GM12878 (cell line): ENCODE data around the gene RXFP1. TPM values are rescaled to one million over a fixed set of nuclear protein-coding genes. Genes with fewer than 3 reads are reported as not detected.

Experiments used
- ATAC-seq: fragments of 200-7000 bp; cut with Tn5 transposase; 3 replicates; pipeline ENCODE4 v1.9.1; 2020; ENCODE audit warnings: mild to moderate bottlenecking, moderate library complexity
- BruUV-seq: library from RNA; stranded (reverse); fragments of 400-500 nt; replicated peaks from 2 replicates; lab custom pipeline; 2021; lab: Mats Ljungman, UMichigan
- CTCF ChIA-PET: fragments of 300-600 bp; sonication (Branson Sonifier 250); formaldehyde crosslinking; extraction: SDS; loops from one replicate; lab custom pipeline; 2021; ENCODE audit warnings: inconsistent platforms; lab: Yijun Ruan, JAX
- POLR2A ChIA-PET: fragments of 350-600 bp; formaldehyde crosslinking; extraction: SDS; loops from one replicate; lab custom pipeline; 2021; ENCODE audit warnings: inconsistent platforms; lab: Charles Lee
- RAD21 ChIA-PET: fragments of 300-600 bp; sonication (Branson Sonifier 250); formaldehyde crosslinking; loops from one replicate; lab custom pipeline; 2023; ENCODE audit warnings: antibody characterized with exemption; ENCODE audit not compliant: unreplicated experiment; lab: Charles Lee
- SMC1A ChIA-PET: fragments of 300-600 bp; sonication (Branson Sonifier 250); formaldehyde crosslinking; loops from one replicate; lab custom pipeline; 2023; ENCODE audit not compliant: unreplicated experiment, uncharacterized antibody; lab: Charles Lee
- DNase-seq: peaks from one replicate; pipeline ENCODE4 v3.0.0-alpha.2; 2011; ENCODE audit warnings: low read depth, low spot score
- FAIRE-seq: peaks from 3 replicates; lab custom pipeline; 2011; peaks lifted over from hg19 to GRCh38; lab: Jason Lieb, UNC
- H2AFZ ChIP-seq: 2 replicates; pipeline ENCODE4 v1.6.0; 2011; ENCODE audit warnings: low read depth, low read length, control low read depth; ENCODE audit not compliant: control insufficient read depth
- H3K27ac ChIP-seq: 2 replicates; pipeline ENCODE4 v1.5.1; 2011; ENCODE audit warnings: control low read depth; ENCODE audit not compliant: control insufficient read depth, insufficient read depth
- H3K27me3 ChIP-seq, 2 experiments: replicated peaks in 1 of 2; 2 replicates each; pipeline versions ENCODE4 v1.6.0 to v1.6.1; 2011; ENCODE audit warnings: low read length in 1 of 2; ENCODE audit not compliant: control insufficient read depth in 2 of 2, insufficient read depth in 2 of 2
- H3K36me3 ChIP-seq, 2 experiments: 2 replicates each; pipeline ENCODE4 v1.5.1; 2011; ENCODE audit warnings: low read length in 1 of 2; ENCODE audit not compliant: control insufficient read depth in 2 of 2, insufficient read depth in 2 of 2
- H3K4me1 ChIP-seq: 2 replicates; pipeline ENCODE4 v1.6.1; 2011; ENCODE audit warnings: mild to moderate bottlenecking, low read length, moderate library complexity, mixed read lengths; ENCODE audit not compliant: control insufficient read depth, insufficient read depth
- H3K4me2 ChIP-seq: 2 replicates; pipeline ENCODE4 v1.6.0; 2011; ENCODE audit warnings: control low read depth; ENCODE audit not compliant: control insufficient read depth, insufficient read depth
- H3K4me3 ChIP-seq: fragments of 200-600 bp; sonication (generic); 2 replicates; pipeline ENCODE4 v1.5.1; 2016
- H3K79me2 ChIP-seq: 2 replicates; pipeline ENCODE4 v1.6.0; 2011; ENCODE audit warnings: low read length; ENCODE audit not compliant: control insufficient read depth, insufficient read depth
- H3K9ac ChIP-seq: 2 replicates; pipeline ENCODE4 v1.8.0; 2011; ENCODE audit warnings: low read length, control low read depth, mixed read lengths; ENCODE audit not compliant: control insufficient read depth, insufficient read depth
- H3K9me3 ChIP-seq: replicated peaks from 3 replicates; pipeline ENCODE4 v1.5.1; 2011; ENCODE audit warnings: mild to moderate bottlenecking, low read length; ENCODE audit not compliant: control insufficient read depth, insufficient read depth
- H4K20me1 ChIP-seq: 2 replicates; pipeline ENCODE4 v1.6.0; 2011; ENCODE audit not compliant: control insufficient read depth, insufficient read depth
- BHLHE40 ChIP-seq, 2 experiments: fragments of 450-650 bp in 1 of 2; IDR thresholded peaks; 2 replicates each; pipeline ENCODE4 v1.6.1; 2011 to 2017; ENCODE audit warnings: low read depth in 2 of 2, borderline replicate concordance in 1 of 2, improper control_type of control experiment in 1 of 2, low read length in 1 of 2, mild to moderate bottlenecking in 1 of 2
- EZH2 ChIP-seq: IDR thresholded peaks from 2 replicates; pipeline ENCODE4 v1.6.1; 2012; ENCODE audit warnings: low read depth, mild to moderate bottlenecking, control low read depth, inconsistent platforms, low read length, borderline replicate concordance; ENCODE audit not compliant: control insufficient read depth
- IRF5 ChIP-seq: fragments of 450-650 bp; IDR thresholded peaks from 2 replicates; pipeline ENCODE4 v1.6.1; 2017; ENCODE audit warnings: borderline replicate concordance
- POLR2AphosphoS5 ChIP-seq: IDR thresholded peaks from 2 replicates; pipeline ENCODE4 v1.6.1; 2011; ENCODE audit warnings: mild to moderate bottlenecking, low read length, inconsistent platforms
- POU2F2 ChIP-seq: IDR thresholded peaks from 3 replicates; pipeline ENCODE4 v1.6.1; 2011; ENCODE audit warnings: low read depth, mild to moderate bottlenecking, low read length, borderline replicate concordance
- SP1 ChIP-seq: IDR thresholded peaks from one replicate; pipeline ENCODE4 v1.6.1; 2011; ENCODE audit warnings: low read depth, low read length
- SRF ChIP-seq, 2 experiments: IDR thresholded peaks; 2 replicates each; pipeline ENCODE4 v1.6.1; 2011; ENCODE audit warnings: low read depth in 2 of 2, low read length in 2 of 2, mild to moderate bottlenecking in 1 of 2, moderate library complexity in 1 of 2
- TBL1XR1 ChIP-seq: IDR thresholded peaks from 2 replicates; pipeline ENCODE4 v1.6.1; 2012; ENCODE audit warnings: low read depth, low read length, improper control_type of control experiment
- TCF7 ChIP-seq: IDR thresholded peaks from 2 replicates; pipeline ENCODE4 v1.6.1; 2014; ENCODE audit warnings: antibody characterized with exemption, borderline replicate concordance
- ZNF592 ChIP-seq: fragments of 450-650 bp; IDR thresholded peaks from 2 replicates; pipeline ENCODE4 v1.6.1; 2017; ENCODE audit warnings: mild to moderate bottlenecking, moderate library complexity
- WGBS: methylation state at CpG from one replicate; pipeline ENCODE4 v1.1.6; 2016; ENCODE audit warnings: low lambda C conversion rate; ENCODE audit not compliant: insufficient replicate concordance, insufficient coverage; ENCODE audit errors: missing lambda C conversion rate; 5-methylcytosine and 5-hydroxymethylcytosine counted together
- in situ Hi-C: fragments of 300-500 bp; cut with MboI; formaldehyde crosslinking; loops from 9 replicates; pipeline ENCODE4 v1.14.3; 2018; ENCODE audit warnings: mixed read lengths
- intact Hi-C: fragments of 100-400 bp; cut with micrococcal nuclease; formaldehyde crosslinking; loops from one replicate; pipeline ENCODE4 v1.14.2; 2022; ENCODE audit not compliant: unreplicated experiment
- polyA plus RNA-seq, 11 experiments: library from polyadenylated mRNA; depleted of rRNA in 4 of 11; unstranded in 6 of 11; stranded (reverse) in 5 of 11; fragments of >200 nt; fragmentation: Nextera tagmentation in 4 of 11; fragmentation: Illumina TruSeq in 1 of 11; extraction: Ambion mirVana in 4 of 11; extraction: Trizol in 1 of 11; gene quantifications; 1 replicate in 1 of 11; 2 replicates in 10 of 11; pipeline versions ENCODE4 v1.2.1 to v1.2.3, GENCODE V29; 2011 to 2016; ENCODE audit warnings: inconsistent platforms in 2 of 11, missing spikeins in 2 of 11, low read depth in 1 of 11
- total RNA-seq, 4 experiments: library from RNA; depleted of rRNA in 3 of 4; stranded (reverse); fragments of >200 nt in 3 of 4; fragmentation: Illumina TruSeq in 1 of 4; extraction: Trizol in 1 of 4; gene quantifications; 2 replicates each; pipeline versions ENCODE4 v1.2.1 to v1.2.3, GENCODE V29; 2013 to 2021

The RXFP1 gene
- total and polyA plus RNA-seq, 10 of the 15 experiments (the other 5 are each of a cell fraction or from before 2014, with no cell fraction given): 0.12 TPM; not detected in 9

- no peak overlapping the region for H3K9ac ChIP-seq
- ATAC-seq: no peak
- H3K27me3 ChIP-seq: no peaks in the 10 kb centered on the region
- no peak overlapping the region for H3K4me3 ChIP-seq
- ChIA-PET RAD21 (no interaction called here), POLR2A (no interaction called here), SMC1A (interaction anchor here (1.2 kb wide), 1 partner anchor 9 kb away, joined by 3 read pairs; no protein-coding TSS in a partner anchor), CTCF (interaction anchor here (2.1 kb wide), 1 partner anchor 91 kb away, joined by 5 read pairs; no protein-coding TSS in a partner anchor)
- no peak overlapping the region for H3K27ac ChIP-seq
- intact Hi-C loops (no loop called here), in situ Hi-C loops (no loop called here)
- 14% methylated on average over 4 of the region's 4 CpGs for WGBS
- BruUV-seq: no TSS peak
- no peaks in the 10 kb centered on the region for H3K79me2 ChIP-seq
- H3K9me3 ChIP-seq: no peaks in the 10 kb centered on the region; the same call in 2 of the 3 replicates
- FAIRE-seq: no peak
- no peaks in the 10 kb centered on the region for H4K20me1 ChIP-seq
- H2AFZ ChIP-seq: no peak overlapping the region
- TF ChIP-seq SP1: no peak
- DNase-seq: no peak
- no peak overlapping the region for H3K4me2 ChIP-seq
- H3K4me1 ChIP-seq: no peaks in the 10 kb centered on the region
- H3K36me3 ChIP-seq: no peaks in the 10 kb centered on the region
Observed at GRCh38 chr4:158586881-158587280, 65.2 kb downstream of the RXFP1 start.

GRCh38 chr4:158588285-158588684 is 66.6 kb downstream of the RXFP1 start:
- H3K4me3 ChIP-seq: no peak overlapping the region
- RAD21 ChIA-PET: no interaction called here
- no peaks in the 10 kb centered on the region for H3K4me1 ChIP-seq
- ATAC-seq (no peak), FAIRE-seq (no peak), DNase-seq (no peak)
- TF ChIP-seq SRF (IDR thresholded peaks at IDR 0.05; ENCODE audit: low read depth in 2 of 2, low read length in 2 of 2) (no peak), BHLHE40 (IDR thresholded peaks at IDR 0.05; ENCODE audit: borderline replicate concordance in 1 of 2, low read depth in 2 of 2, low read length in 1 of 2) (no peak), ZNF592 (no peak), IRF5 (no peak), TCF7 (no peak), EZH2 (no peak), POU2F2 (no peak), TBL1XR1 (no peak), POLR2AphosphoS5 (no peak)
- H4K20me1 ChIP-seq: no peaks in the 10 kb centered on the region
- intact Hi-C loops: no loop called here
- no peaks in the 10 kb centered on the region for H3K27me3 ChIP-seq
- in situ Hi-C loops: no loop called here
- no peaks in the 10 kb centered on the region; the same call in 2 of the 3 replicates for H3K9me3 ChIP-seq
- no TSS peak for BruUV-seq
- POLR2A ChIA-PET: no interaction called here
- H3K27ac ChIP-seq: no peak overlapping the region
- CTCF ChIA-PET: interaction anchor here (0.7 kb wide), 1 partner anchor 31 kb away, joined by 3 read pairs; no protein-coding TSS in a partner anchor
- H3K79me2 ChIP-seq: no peaks in the 10 kb centered on the region
- no peak overlapping the region for H2AFZ ChIP-seq
- 78% methylated on average over 6 of the region's 6 CpGs for WGBS
- no peak overlapping the region for H3K9ac ChIP-seq
- SMC1A ChIA-PET: no interaction called here
- no peaks in the 10 kb centered on the region for H3K36me3 ChIP-seq
- H3K4me2 ChIP-seq: no peak overlapping the region
